Kidney (tissue), 14 donors: ENCODE results near the gene CSF2RB. TPM values are rescaled to one million over a fixed set of nuclear protein-coding genes. Genes with fewer than 3 reads are reported as not detected.

Source experiments
- DNase-seq, 5 donors: peaks; one replicate each; pipeline ENCODE4 v3.0.0-alpha.2; 2013 to 2020
- FAIRE-seq: peaks from 2 replicates; lab custom pipeline; 2012; peaks lifted over from hg19 to GRCh38; lab: Jason Lieb, UNC
- H3K27ac ChIP-seq, 2 donors: one replicate each; pipeline ENCODE4 v1.7.0; 2013; ENCODE audit warnings: low read depth in 2 of 2, low read length in 2 of 2, inconsistent platforms in 1 of 2
- H3K27me3 ChIP-seq: one replicate; pipeline ENCODE4 v1.7.1; 2013; ENCODE audit warnings: low read length, inconsistent platforms; ENCODE audit not compliant: control insufficient read depth, insufficient read depth
- H3K36me3 ChIP-seq, 3 donors: one replicate each; pipeline versions ENCODE4 v1.7.0 to v1.7.1; 2013; ENCODE audit warnings: low read length in 3 of 3, control low read depth in 1 of 3, inconsistent platforms in 1 of 3; ENCODE audit not compliant: insufficient read depth in 3 of 3, control insufficient read depth in 2 of 3
- H3K4me1 ChIP-seq, 3 donors: one replicate each; pipeline versions ENCODE4 v1.7.0 to v1.7.1; 2013; ENCODE audit warnings: low read length in 3 of 3, inconsistent platforms in 1 of 3, low read depth in 1 of 3; ENCODE audit not compliant: control insufficient read depth in 2 of 3, insufficient read depth in 2 of 3
- H3K4me3 ChIP-seq, 3 donors: one replicate each; pipeline versions ENCODE4 v1.7.0 to v1.8.1; 2013; ENCODE audit warnings: low read length in 3 of 3, control low read depth in 1 of 3, inconsistent platforms in 1 of 3
- H3K9ac ChIP-seq, 3 donors: one replicate each; pipeline versions ENCODE4 v1.7.0 to v1.7.1; 2013; ENCODE audit warnings: low read length in 3 of 3, control low read depth in 1 of 3, inconsistent platforms in 1 of 3
- H3K9me3 ChIP-seq, 3 donors: one replicate each; pipeline versions ENCODE4 v1.7.0 to v1.7.1; 2013; ENCODE audit warnings: low read length in 3 of 3, control low read depth in 1 of 3, inconsistent platforms in 1 of 3; ENCODE audit not compliant: control insufficient read depth in 2 of 3, insufficient read depth in 1 of 3
- CTCF ChIP-seq: IDR thresholded peaks from 3 replicates; pipeline ENCODE4 v1.5.1; 2012; ENCODE audit warnings: mild to moderate bottlenecking, moderate library complexity, borderline replicate concordance; ENCODE audit not compliant: insufficient read depth; ENCODE audit errors: extremely low read depth
- intact Hi-C: fragments of 100-400 bp; cut with DNase I; formaldehyde crosslinking; loops from one replicate; pipeline ENCODE4 v1.11.1; 2022
- polyA plus RNA-seq: library from polyadenylated mRNA; stranded (reverse); fragments of 350-450 nt; fragmentation: Illumina TruSeq; extraction: RNeasy Lipid Tissue Mini Kit (QIAGEN cat#74804); gene quantifications from one replicate; pipeline ENCODE4 v1.2.3, GENCODE V29; 2014; ENCODE audit warnings: low read depth, low replicate concordance; ENCODE audit not compliant: insufficient read depth
- total RNA-seq: library from RNA; stranded (reverse); fragmentation: NEBNext Ultra II Directional; extraction: Animal tissue kit (Norgen Biotek cat#: 25700); gene quantifications from one replicate; pipeline ENCODE4 v1.2.1, GENCODE V29; 2021
- donor health status: control.
- donor health status: control.
- donor health status: control.
- donor health status: control.
- donor health status: control.
- donor health status: DM: yes; HTN: yes; CAD: no.
- donor health status: Normal renal cell carcinoma (clear cell type).

Gene CSF2RB
- total and polyA plus RNA-seq, 2 donors from 2014 or later = 1.0 to 11.4 TPM

DNA sequence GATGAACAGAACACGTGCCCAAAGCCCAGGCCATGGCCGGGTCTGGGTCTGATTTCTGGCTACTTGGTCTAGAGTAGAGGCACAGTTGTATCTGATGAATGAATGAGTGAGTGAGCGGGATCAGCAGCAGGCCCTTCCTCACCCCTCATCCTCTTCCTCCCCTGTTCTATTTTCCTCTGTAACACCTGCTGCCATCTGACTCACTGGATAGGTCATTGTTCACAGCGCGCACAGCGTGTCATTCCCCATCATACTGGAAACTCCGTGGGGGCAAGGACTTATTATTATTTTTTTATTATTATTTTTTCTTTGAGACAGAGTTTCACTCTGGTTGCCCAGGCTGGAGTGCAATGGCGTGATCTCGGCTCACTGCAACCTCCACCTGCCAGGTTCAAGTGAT is 38.7 kb upstream of the CSF2RB start:
- DNase-seq (no peak), FAIRE-seq (no peak)
- Histone ChIP-seq H3K27ac (no peak overlapping the region), H3K4me1 (peaks cover 0 to 8% (median 4%) of the 10 kb centered on the region in 3 donors), H3K27me3 (no peaks in the 10 kb centered on the region), H3K36me3 (no peaks in the 10 kb centered on the region), H3K4me3 (no peak overlapping the region), H3K9ac (no peak overlapping the region), H3K9me3 (no peaks in the 10 kb centered on the region)
- intact Hi-C loops = no loop called here
- TF ChIP-seq CTCF = no peak

- H3K4me1 ChIP-seq = peaks cover 0 to 8% (median 4%) of the 10 kb centered on the region in 3 donors
- H3K4me3 ChIP-seq = no peak overlapping the region
- TF ChIP-seq CTCF = no peak
- no peak for DNase-seq
- no peaks in the 10 kb centered on the region for H3K36me3 ChIP-seq
- no peak for FAIRE-seq
- no peak overlapping the region for H3K9ac ChIP-seq
- no peak overlapping the region for H3K27ac ChIP-seq
- H3K27me3 ChIP-seq = no peaks in the 10 kb centered on the region
- H3K9me3 ChIP-seq = no peaks in the 10 kb centered on the region
- intact Hi-C loops = no loop called here
These were observed 37.7 kb upstream of the CSF2RB start for GRCh38 chr22:36875741-36876140.

- peaks cover 0 to 2% (median 0%) of the 10 kb centered on the region in 3 donors for H3K9me3 ChIP-seq
- DNase-seq (no peak), FAIRE-seq (no peak)
- no peak overlapping the region for H3K27ac ChIP-seq
- H3K4me3 ChIP-seq = no peak overlapping the region
- H3K27me3 ChIP-seq = no peaks in the 10 kb centered on the region
- H3K4me1 ChIP-seq = no peaks in the 10 kb centered on the region
- intact Hi-C loops = no loop called here
- H3K36me3 ChIP-seq = no peaks in the 10 kb centered on the region
- no peak overlapping the region for H3K9ac ChIP-seq
- TF ChIP-seq CTCF = no peak
These were observed 33.7 kb upstream of the CSF2RB start for GRCh38 chr22:36879775-36880174.

- no peaks in the 10 kb centered on the region for H3K36me3 ChIP-seq
- no peak overlapping the region for H3K27ac ChIP-seq
- H3K4me1 ChIP-seq = no peaks in the 10 kb centered on the region
- no peak for TF ChIP-seq CTCF
- no peak for FAIRE-seq
- peaks cover 0 to 2% (median 0%) of the 10 kb centered on the region in 3 donors for H3K9me3 ChIP-seq
- intact Hi-C loops = no loop called here
- no peak overlapping the region for H3K4me3 ChIP-seq
- DNase-seq = no peak
- no peak overlapping the region for H3K9ac ChIP-seq
- H3K27me3 ChIP-seq = no peaks in the 10 kb centered on the region
These were observed 31.8 kb upstream of the CSF2RB start for GRCh38 chr22:36881504-36882245.
